ENCODE measurements around the gene RUSF1. TPM values are rescaled to one million over a fixed set of nuclear protein-coding genes. Genes with fewer than 3 reads are reported as not detected.
A peak's percentile ranks its signal among the peaks of the same experiment; 100 is the strongest.

Gene RUSF1
- total and polyA plus RNA-seq, 7 donors = 6.9 to 16.2 (median 10.8) TPM

DNA sequence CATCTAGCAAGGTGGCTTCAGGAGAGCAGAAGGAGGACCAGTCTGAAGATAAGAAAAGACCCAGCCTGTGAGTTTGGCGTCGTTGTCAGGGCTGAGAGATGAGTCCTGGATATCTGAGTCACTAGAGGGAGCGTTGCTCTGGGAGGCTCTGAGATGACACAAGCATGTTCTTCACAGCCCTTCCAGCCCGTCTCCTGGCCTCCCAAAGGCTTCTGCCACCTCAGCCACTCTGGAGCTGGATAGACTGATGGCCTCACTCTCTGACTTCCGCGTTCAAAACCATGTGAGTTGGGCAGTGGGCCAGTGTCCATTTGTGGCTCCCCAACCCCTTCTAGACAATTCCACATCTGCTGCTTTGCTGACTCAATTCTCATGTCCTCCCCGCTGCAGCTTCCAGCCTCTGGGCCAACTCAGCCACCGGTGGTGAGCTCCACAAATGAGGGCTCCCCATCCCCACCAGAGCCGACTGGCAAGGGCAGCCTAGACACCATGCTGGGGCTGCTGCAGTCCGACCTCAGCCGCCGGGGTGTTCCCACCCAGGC lies 33.9 kb downstream of the RUSF1 start:
- Histone ChIP-seq H3K27ac (no peak overlapping the region), H3K27me3 (ENCODE audit: insufficient read depth in 3 of 3, low read length in 2 of 3) (peaks cover 0 to 39% (median 7%) of the 10 kb centered on the region in 3 donors), H3K4me3 (no peak overlapping the region), H3K4me1 (peaks cover 7% of the 10 kb centered on the region), H3K36me3 (ENCODE audit: insufficient read depth in 1 of 2, low read depth in 1 of 2) (peaks cover 0 to 10% of the 10 kb centered on the region in 2 donors), H3K9me3 (no peaks in the 10 kb centered on the region)
- 76 to 80% (median 79%) methylated on average over 12 of the region's 12 CpGs for WGBS, 3 donors
- DNase-seq (peak in 1 of 2 donors; percentile 63), ATAC-seq (no peak)
- TF ChIP-seq, protein P1, sequence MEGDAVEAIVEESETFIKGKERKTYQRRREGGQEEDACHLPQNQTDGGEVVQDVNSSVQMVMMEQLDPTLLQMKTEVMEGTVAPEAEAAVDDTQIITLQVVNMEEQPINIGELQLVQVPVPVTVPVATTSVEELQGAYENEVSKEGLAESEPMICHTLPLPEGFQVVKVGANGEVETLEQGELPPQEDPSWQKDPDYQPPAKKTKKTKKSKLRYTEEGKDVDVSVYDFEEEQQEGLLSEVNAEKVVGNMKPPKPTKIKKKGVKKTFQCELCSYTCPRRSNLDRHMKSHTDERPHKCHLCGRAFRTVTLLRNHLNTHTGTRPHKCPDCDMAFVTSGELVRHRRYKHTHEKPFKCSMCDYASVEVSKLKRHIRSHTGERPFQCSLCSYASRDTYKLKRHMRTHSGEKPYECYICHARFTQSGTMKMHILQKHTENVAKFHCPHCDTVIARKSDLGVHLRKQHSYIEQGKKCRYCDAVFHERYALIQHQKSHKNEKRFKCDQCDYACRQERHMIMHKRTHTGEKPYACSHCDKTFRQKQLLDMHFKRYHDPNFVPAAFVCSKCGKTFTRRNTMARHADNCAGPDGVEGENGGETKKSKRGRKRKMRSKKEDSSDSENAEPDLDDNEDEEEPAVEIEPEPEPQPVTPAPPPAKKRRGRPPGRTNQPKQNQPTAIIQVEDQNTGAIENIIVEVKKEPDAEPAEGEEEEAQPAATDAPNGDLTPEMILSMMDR (IDR thresholded peaks at IDR 0.05) = no peak
- intact Hi-C loops (cut with DNase I) = no loop called here

- DNase-seq (peak in 1 of 2 donors; percentile 54), ATAC-seq (no peak)
- peaks cover 0 to 39% (median 7%) of the 10 kb centered on the region in 3 donors for H3K27me3 ChIP-seq (ENCODE audit: insufficient read depth in 3 of 3, low read length in 2 of 3)
- TF ChIP-seq, protein P1 (IDR thresholded peaks at IDR 0.05) = no peak
- intact Hi-C loops (cut with DNase I) = no loop called here
- peak overlapping the region; percentile 71 for H3K4me3 ChIP-seq
- WGBS, 3 donors = 81 to 88% (median 81%) methylated on average over 17 of the region's 17 CpGs
- no peak overlapping the region for H3K27ac ChIP-seq
- peaks cover 0 to 10% of the 10 kb centered on the region in 2 donors for H3K36me3 ChIP-seq (ENCODE audit: insufficient read depth in 1 of 2, low read depth in 1 of 2)
- peaks cover 7% of the 10 kb centered on the region for H3K4me1 ChIP-seq
- H3K9me3 ChIP-seq = no peaks in the 10 kb centered on the region
Observed at GRCh38 chr16:31473264-31473984, 34.8 kb downstream of the RUSF1 start.

GRCh38 chr16:31472709-31473203 lies 35.4 kb downstream of the RUSF1 start:
- intact Hi-C loops (cut with DNase I) = no loop called here
- 23 to 28% (median 23%) methylated on average over 19 to 20 of the region's 20 CpGs for WGBS, 3 donors
- Histone ChIP-seq H3K36me3 (ENCODE audit: insufficient read depth in 1 of 2, low read depth in 1 of 2) (peaks cover 0 to 10% of the 10 kb centered on the region in 2 donors), H3K4me3 (peak overlapping the region; percentile 71), H3K4me1 (peaks cover 7% of the 10 kb centered on the region), H3K9me3 (no peaks in the 10 kb centered on the region), H3K27me3 (ENCODE audit: insufficient read depth in 3 of 3, low read length in 2 of 3) (peaks cover 0 to 38% (median 5%) of the 10 kb centered on the region in 3 donors), H3K27ac (peak overlapping the region; percentile 69)
- peak; percentile 85 to 95 (median 91) for ATAC-seq
- peak; percentile 90 to 94 for DNase-seq
- TF ChIP-seq, protein P1 (IDR thresholded peaks at IDR 0.05) = peak; percentile 67

GRCh38 chr16:31471875-31472708 lies 36.1 kb downstream of the RUSF1 start, which contains the start of gene TGFB1I1:
TGFB1I1 (plus strand) TSS chr16:31472152; CDS start chr16:31472189, 37 bp downstream.
- TF ChIP-seq, protein P1 (IDR thresholded peaks at IDR 0.05) = no peak
- H3K27me3 ChIP-seq (ENCODE audit: insufficient read depth in 3 of 3, low read length in 2 of 3) = peaks cover 0 to 32% (median 4%) of the 10 kb centered on the region in 3 donors
- DNase-seq (peak; percentile 65 to 73), ATAC-seq (peak; percentile 16 to 50 (median 34))
- H3K36me3 ChIP-seq (ENCODE audit: insufficient read depth in 1 of 2, low read depth in 1 of 2) = peaks cover 0 to 14% of the 10 kb centered on the region in 2 donors
- peak within 1 kb of the TSS; percentile 69 for H3K27ac ChIP-seq
- WGBS, 3 donors = 0 to 2% (median 1%) methylated on average over 41 to 63 of the region's 63 CpGs
- H3K4me3 ChIP-seq = peak within 1 kb of the TSS; percentile 71
- intact Hi-C loops (cut with DNase I) = no loop called here
- peaks cover 7% of the 10 kb centered on the region for H3K4me1 ChIP-seq
- H3K9me3 ChIP-seq = no peaks in the 10 kb centered on the region

Data from psoas muscle (tissue), 8 donors.